ENCODE measurements around the gene LTB.
"Not testable (repeated sequence)": the region's sequence is repeated elsewhere in the genome, so short reads cannot be mapped to it uniquely, and the experiment has no call there.

Gene LTB

DNA sequence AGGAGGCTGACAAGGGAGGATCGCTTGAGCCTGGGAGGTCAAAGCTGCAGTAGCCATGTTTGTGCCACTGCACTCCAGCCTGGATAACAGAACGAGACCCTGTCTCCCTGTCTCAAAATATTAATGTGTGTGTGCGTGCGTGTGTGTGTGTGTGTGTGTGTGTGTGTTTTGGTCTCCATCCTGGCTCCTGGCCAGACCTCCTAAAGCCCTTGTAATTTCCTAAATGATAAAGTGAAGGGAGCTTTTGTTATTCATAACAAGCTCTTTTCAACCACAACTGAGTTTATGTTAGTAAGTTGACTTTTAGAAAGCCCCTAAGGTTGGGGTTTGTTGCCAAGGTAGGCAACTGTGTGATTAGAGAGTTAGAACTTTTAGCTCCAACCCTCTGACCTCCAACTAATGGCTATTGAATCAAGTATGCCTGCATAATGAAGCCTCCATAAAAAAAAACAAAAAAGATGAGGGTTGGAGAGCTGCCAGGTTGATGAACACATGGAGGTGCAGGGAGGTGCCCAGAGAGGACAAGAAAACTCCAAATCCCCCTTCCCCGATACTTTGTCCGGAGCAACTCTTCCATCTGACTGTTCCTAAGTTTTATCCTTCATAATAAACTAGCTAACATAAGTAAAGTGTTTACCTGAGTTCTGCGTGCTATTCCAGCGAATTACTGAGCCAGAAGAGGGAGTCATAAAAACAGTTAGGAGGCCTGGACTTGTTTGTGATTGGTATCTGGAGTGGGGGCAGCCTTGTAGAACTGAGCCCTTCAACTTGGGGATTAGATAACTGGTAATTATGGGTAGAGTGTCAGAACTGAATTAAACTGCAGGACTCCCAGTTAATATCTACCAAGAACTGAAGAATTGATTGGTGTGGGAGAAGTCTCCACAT lies 27.5 kb upstream of the LTB start:
- no peak overlapping the region for H3K4me3 ChIP-seq (replicated peaks; ENCODE audit: low read depth, low read length)
- TF ChIP-seq, protein P1, sequence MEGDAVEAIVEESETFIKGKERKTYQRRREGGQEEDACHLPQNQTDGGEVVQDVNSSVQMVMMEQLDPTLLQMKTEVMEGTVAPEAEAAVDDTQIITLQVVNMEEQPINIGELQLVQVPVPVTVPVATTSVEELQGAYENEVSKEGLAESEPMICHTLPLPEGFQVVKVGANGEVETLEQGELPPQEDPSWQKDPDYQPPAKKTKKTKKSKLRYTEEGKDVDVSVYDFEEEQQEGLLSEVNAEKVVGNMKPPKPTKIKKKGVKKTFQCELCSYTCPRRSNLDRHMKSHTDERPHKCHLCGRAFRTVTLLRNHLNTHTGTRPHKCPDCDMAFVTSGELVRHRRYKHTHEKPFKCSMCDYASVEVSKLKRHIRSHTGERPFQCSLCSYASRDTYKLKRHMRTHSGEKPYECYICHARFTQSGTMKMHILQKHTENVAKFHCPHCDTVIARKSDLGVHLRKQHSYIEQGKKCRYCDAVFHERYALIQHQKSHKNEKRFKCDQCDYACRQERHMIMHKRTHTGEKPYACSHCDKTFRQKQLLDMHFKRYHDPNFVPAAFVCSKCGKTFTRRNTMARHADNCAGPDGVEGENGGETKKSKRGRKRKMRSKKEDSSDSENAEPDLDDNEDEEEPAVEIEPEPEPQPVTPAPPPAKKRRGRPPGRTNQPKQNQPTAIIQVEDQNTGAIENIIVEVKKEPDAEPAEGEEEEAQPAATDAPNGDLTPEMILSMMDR (IDR thresholded peaks at IDR 0.05; ENCODE audit: low read length, missing control alignments) = no peak
- peak; percentile 39 for DNase-seq (ENCODE audit: low read depth)

DNA sequence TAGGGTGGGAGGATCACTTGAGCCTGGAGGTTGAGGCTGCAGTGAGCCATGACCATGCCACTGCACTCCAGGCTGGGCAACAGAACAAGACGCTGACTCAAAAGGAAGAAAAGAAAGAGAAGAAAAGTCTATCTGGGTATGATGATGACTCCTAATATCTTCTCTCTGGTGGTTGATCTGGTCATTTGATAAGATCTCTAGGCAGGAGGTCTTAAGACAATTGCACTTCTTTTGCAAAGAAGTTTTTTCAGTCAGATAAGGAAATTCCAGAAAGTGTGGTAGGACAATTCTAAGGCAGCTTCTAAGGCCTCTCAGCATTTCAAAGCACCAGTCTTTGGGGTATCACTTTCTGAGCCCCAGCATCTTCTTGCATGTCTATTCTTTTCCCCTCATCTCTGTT lies 25.1 kb upstream of the LTB start:
- DNase-seq (ENCODE audit: low read depth) = no peak
- TF ChIP-seq, protein P1 (IDR thresholded peaks at IDR 0.05; ENCODE audit: low read length, missing control alignments) = no peak
- no peak overlapping the region for H3K4me3 ChIP-seq (replicated peaks; ENCODE audit: low read depth, low read length)

DNA sequence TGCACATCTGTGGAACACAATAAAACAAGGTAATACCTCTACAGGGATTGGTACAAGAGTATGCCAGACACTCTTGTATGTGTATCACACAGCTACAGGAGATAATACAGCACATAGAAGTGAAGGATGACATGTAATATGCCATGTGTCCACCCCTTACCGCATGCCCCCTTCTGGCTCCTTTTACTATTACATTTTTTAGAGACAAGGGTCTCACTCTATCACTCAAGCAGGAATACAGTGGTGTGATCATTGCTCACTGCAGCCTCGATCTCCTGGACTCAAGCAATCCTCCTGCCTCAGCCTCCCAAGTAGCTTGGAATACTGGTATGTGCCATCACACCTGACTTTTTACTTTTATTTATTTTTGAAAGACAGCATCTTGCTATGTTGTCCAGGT lies 14.8 kb upstream of the LTB start:
- no peak overlapping the region for H3K4me3 ChIP-seq (replicated peaks; ENCODE audit: low read depth, low read length)
- TF ChIP-seq, protein P1 (IDR thresholded peaks at IDR 0.05; ENCODE audit: low read length, missing control alignments) = peak; percentile 46
- DNase-seq (ENCODE audit: low read depth) = peak; percentile 55

DNA sequence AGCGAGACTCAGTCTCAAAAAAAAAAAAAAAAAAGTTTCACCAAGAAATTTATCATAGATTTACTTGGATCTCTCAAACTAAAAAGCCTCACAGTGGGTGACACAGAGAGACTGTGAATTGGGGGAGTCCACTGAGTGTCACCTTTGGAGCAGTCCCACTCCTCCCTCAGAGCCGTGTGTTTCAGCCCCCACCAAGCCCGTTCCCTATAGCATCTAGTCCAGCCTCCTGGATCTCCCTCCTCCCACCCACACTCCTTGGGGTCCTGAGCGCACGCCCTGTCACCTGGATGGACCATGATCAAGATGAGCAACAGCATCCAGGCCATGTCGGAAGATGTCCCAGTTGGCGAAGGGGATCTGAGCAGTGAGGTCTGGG lies 10.2 kb upstream of the LTB start:
- H3K4me3 ChIP-seq (replicated peaks; ENCODE audit: low read depth, low read length) = no peak overlapping the region
- no peak for DNase-seq (ENCODE audit: low read depth)
- TF ChIP-seq, protein P1 (IDR thresholded peaks at IDR 0.05; ENCODE audit: low read length, missing control alignments) = no peak

DNA sequence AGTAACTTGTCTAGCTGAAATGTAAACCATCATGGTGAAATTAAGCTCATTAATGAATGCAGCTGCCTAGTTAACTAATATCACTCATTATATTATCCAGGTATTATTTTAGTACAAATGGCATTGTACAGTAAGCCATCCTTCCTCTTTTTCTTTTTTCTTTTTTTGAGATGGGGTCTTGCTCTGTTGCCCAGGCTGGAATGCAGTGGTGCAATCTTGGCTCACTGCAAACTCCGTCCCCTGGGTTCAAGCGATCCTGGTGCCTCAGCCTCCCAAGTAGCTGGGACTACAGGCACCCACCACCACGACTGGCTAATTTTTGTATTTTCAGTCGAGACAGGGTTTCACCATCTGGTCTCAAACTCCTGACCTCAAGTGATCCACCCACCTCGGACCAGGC lies 8.5 kb upstream of the LTB start:
- H3K4me3 ChIP-seq (replicated peaks; ENCODE audit: low read depth, low read length); DNase-seq (ENCODE audit: low read depth): not testable (repeated sequence)

DNA sequence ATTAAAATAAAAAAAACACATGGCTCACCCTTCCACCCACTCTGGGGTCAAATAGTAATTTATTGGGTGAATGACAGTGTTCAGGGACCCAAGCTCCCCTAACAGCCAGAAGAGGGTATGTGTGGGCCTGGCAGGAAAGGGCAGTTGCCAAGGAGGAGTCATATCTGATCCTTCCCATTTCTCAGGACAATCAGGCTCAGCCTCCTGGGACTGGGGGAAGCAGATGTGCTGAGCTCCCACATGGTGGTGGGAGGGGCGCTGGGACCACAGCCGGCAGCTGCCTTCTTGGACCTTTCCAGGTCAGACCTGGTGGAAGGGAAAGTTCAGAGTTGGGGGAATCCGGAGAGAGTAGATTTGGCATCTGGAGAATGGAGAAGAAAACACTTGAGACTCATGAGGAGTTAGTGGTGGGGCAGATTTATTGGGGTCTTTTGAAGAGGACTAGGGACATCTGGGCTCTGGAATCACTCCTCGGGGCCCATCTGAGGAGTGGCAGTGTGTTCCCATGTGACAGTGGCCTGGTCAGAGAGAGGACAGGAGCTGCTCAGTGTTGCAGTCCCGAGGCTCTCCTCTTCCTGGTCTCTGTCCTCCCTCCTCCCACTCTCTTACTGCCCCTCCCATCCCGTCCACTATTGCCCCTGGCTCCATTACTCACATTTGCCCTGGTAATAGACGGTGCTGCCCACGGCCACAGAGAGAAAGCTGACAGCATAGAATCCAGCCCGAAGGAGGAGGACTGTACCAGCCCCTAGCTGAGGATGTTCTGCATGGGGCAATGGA lies 6.8 kb upstream of the LTB start:
- H3K4me3 ChIP-seq (replicated peaks; ENCODE audit: low read depth, low read length) = no peak overlapping the region
- TF ChIP-seq, protein P1 (IDR thresholded peaks at IDR 0.05; ENCODE audit: low read length, missing control alignments) = no peak
- no peak for DNase-seq (ENCODE audit: low read depth)

All from fibroblast of pulmonary artery (primary cell).